ENCODE measurements around the gene SETBP1.
A peak's percentile ranks its signal among the peaks of the same experiment; 100 is the strongest.

Gene SETBP1

DNA sequence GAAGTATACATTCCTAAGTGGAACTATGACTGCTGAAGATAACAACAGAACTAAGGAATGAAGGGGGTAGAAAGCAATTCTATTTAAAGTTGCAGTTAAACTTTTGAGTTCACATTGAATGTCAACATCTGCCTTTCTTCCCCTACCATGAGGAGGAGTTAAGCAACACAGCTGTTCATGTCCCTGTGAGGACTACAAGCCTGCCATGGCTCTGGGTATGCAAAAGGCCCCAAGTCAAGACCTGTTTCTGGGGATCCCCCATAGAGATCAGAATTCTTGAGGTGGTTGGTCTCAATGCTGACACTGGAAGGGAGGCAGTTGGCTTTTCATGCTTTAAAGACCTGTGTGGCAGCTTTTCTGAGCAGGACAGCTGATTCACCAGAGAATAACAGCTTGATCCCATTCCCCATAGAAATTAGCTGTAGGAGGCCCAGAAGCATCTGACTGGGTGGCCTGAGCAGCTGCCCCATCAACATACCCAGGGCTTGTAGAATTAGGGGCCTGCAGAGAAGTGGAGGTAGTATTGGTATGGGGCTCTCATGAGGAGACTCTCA lies 131.0 kb downstream of the SETBP1 start:
- no peak for DNase-seq (ENCODE audit: extremely low read depth in 1 of 2, low read depth in 1 of 2)

- DNase-seq (ENCODE audit: extremely low read depth in 1 of 2, low read depth in 1 of 2), result no peak
Observed at GRCh38 chr18:44812426-44812825, 131.7 kb downstream of the SETBP1 start.

DNA sequence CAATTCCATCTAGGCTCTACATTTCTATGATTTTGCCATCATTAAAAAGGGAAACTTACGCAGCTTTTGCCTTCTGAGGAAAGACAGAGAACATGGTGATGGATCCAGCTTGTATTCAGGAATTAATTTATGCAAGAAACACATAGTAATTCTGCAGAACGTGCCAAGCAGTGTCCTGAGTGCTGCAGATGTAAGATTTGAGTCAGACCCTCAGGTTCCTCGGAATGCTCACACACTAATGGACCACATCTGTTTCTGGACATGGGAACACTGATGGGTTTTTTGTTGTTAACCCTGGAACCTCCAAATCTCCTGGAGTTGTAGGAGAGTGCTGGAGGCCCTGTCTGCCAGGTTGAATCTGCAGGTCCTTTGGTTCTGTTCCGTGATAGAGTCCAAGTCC lies 132.9 kb downstream of the SETBP1 start:
- no peak for DNase-seq (ENCODE audit: extremely low read depth in 1 of 2, low read depth in 1 of 2)

DNA sequence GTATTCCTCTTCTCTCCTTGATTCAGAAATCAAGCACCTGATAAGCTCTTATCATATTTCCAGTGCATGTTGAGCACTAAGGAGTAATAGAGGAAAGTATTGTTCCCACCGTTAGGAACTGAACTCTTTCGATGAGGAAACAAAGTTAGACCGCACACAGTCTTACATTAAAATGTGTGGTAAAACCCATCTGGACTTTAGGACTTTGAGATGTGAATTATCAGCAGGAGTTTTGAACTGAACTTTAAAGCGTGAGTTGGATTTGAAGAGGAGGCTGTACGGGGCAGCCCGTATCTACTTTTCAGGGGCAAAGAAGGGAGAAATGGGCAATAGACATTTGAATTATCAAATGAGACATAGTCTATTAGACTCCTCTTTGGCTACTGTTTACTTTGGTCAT lies 134.4 kb downstream of the SETBP1 start:
- DNase-seq (ENCODE audit: extremely low read depth in 1 of 2, low read depth in 1 of 2), result no peak

GRCh38 chr18:44816050-44816449 lies 135.4 kb downstream of the SETBP1 start:
- DNase-seq (ENCODE audit: extremely low read depth in 1 of 2, low read depth in 1 of 2), result no peak

- no peak for DNase-seq (ENCODE audit: extremely low read depth in 1 of 2, low read depth in 1 of 2)
Observed at GRCh38 chr18:44816477-44816876, 135.8 kb downstream of the SETBP1 start.

DNA sequence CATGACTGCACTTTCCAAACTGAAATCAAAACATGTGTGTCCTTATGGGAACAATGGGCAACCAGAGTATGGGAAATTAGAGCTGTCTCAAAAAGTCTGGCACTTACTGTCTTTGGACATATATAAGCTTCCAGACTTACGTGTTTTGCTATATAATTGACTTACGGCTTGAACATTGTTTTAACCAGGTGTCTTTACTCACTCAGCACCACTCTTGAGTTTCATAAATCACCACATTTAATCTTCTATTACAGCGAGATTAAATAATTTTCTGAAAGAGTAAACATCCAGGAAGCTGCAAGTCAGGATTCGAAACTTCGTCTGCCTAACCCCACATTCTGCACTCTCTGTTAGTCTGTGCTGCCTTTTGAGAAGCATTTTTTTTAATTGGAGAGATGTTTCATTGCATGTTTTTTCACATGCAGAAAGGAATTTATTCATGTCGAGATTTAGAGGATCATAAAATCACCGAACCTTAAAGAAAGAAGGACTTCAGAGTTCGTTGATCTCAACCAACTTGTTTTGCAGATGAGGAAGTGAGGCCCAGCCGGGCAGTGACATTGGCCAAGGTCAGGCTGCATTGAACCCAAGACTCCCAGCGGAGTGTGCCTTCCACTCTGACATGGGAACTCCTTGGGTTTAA lies 137.3 kb downstream of the SETBP1 start:
- no peak for DNase-seq (ENCODE audit: extremely low read depth in 1 of 2, low read depth in 1 of 2)

- no peak for DNase-seq (ENCODE audit: extremely low read depth in 1 of 2, low read depth in 1 of 2)
Observed at GRCh38 chr18:44818668-44819403, 138.1 kb downstream of the SETBP1 start.

GRCh38 chr18:44819944-44820510 lies 139.3 kb downstream of the SETBP1 start:
- DNase-seq (ENCODE audit: extremely low read depth in 1 of 2, low read depth in 1 of 2), result no peak

GRCh38 chr18:44821924-44822323 lies 141.2 kb downstream of the SETBP1 start:
- DNase-seq (ENCODE audit: extremely low read depth in 1 of 2, low read depth in 1 of 2), result no peak

- DNase-seq (ENCODE audit: extremely low read depth in 1 of 2, low read depth in 1 of 2), result no peak
Observed at GRCh38 chr18:44823286-44823685, 142.6 kb downstream of the SETBP1 start.

GRCh38 chr18:44823782-44824181 lies 143.1 kb downstream of the SETBP1 start:
- DNase-seq (ENCODE audit: extremely low read depth in 1 of 2, low read depth in 1 of 2), result peak in 1 of 2 donors; percentile 19

GRCh38 chr18:44824884-44825283 lies 144.2 kb downstream of the SETBP1 start:
- no peak for DNase-seq (ENCODE audit: extremely low read depth in 1 of 2, low read depth in 1 of 2)

DNA sequence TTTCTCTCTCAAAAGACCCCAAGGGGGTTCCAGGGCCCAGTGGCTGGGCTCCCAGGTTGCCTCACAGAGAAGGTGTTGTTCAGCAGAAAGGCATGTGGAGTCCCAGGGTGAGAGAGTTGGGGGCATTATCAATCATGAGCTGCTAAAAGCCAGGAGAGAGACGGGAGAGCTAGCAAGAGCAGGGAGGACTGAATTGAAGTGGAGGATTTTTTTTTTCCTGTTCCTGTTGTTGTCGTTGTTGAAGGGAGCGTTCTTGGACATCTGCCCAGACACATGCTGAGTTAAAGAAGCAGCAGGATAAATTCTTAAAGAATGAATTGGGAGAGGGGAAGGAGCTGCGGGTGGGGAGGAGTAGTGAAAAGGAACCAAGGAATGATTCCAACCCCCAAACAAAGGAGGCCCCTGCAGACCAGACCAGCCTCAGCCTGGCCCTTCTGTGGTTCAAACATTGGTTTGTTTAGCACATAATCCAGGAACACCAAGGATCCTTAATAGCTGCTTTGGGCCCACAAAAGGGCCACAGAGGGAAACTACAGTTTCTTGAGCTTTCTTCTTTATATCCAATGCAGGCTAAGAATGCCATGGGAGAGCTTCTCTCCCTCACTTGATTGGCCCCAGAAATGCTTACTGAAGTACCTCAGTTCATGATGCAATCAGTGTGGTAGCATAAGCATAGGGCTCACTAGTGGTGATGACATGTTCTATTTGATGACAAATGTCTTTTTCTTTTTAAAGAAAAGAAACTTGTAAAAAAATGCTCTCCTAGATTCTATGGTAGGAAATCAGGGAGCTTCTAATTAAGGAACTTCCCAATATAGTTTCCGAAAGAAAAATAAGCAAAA lies 146.0 kb downstream of the SETBP1 start:
- no peak for DNase-seq (ENCODE audit: extremely low read depth in 1 of 2, low read depth in 1 of 2)

DNA sequence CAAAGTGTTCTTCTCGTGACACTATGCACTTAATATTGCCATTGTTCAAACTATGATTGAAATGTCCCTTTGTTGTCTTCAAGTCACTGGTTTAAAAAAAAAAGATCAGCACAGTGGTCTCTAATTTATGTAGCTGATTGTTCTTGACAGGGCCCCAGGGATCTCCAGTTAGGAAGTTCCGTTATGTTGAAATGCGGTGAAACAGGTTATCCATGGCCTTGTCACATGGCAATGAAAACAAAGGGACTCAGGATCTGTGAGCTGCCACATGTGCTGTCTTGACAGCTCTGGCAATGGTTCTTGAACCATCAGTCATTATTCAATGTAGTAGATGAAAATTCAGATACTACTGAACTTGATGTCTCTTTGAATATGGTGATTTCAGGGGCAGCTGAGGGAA lies 147.4 kb downstream of the SETBP1 start:
- no peak for DNase-seq (ENCODE audit: extremely low read depth in 1 of 2, low read depth in 1 of 2)

- no peak for DNase-seq (ENCODE audit: extremely low read depth in 1 of 2, low read depth in 1 of 2)
Observed at GRCh38 chr18:44830581-44830980, 149.9 kb downstream of the SETBP1 start.

- DNase-seq (ENCODE audit: extremely low read depth in 1 of 2, low read depth in 1 of 2), result no peak
Observed at GRCh38 chr18:44833786-44834185, 153.1 kb downstream of the SETBP1 start.

GRCh38 chr18:44834867-44835469 lies 154.3 kb downstream of the SETBP1 start:
- no peak for DNase-seq (ENCODE audit: extremely low read depth in 1 of 2, low read depth in 1 of 2)

- no peak for DNase-seq (ENCODE audit: extremely low read depth in 1 of 2, low read depth in 1 of 2)
Observed at GRCh38 chr18:44835703-44836102, 155.0 kb downstream of the SETBP1 start.

- DNase-seq (ENCODE audit: extremely low read depth in 1 of 2, low read depth in 1 of 2), result no peak
Observed at GRCh38 chr18:44836263-44836662, 155.6 kb downstream of the SETBP1 start.

All from stimulated activated CD8-positive, alpha-beta memory T cell treated with anti-CD3 and anti-CD28 coated beads, Interleukin-7, amount 100 ng/mL, for 48 hours (primary cell).